ENCODE measurements around the gene R3HDM1.

Gene R3HDM1

DNA sequence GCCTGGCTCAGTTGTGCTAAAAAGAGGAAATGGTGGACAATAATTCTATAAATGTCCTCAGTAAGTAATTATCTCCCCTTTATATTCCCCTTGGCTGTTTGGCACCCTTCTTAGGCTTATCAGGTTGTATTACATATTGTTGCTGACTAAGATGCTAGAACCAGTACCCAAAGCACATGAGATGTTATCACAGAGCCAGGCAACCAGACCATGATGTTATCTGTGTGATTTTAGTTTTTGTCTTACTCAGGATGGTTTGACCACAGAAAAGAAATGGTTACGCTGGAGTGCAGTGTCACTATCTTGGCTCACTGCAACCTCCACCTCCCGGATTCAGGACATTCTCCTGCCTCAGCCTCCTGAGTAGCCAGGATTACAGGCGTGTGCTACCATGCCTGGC lies 15.2 kb downstream of the R3HDM1 start:
- no peak overlapping the region for H3K27ac ChIP-seq
- TF ChIP-seq, protein P1, sequence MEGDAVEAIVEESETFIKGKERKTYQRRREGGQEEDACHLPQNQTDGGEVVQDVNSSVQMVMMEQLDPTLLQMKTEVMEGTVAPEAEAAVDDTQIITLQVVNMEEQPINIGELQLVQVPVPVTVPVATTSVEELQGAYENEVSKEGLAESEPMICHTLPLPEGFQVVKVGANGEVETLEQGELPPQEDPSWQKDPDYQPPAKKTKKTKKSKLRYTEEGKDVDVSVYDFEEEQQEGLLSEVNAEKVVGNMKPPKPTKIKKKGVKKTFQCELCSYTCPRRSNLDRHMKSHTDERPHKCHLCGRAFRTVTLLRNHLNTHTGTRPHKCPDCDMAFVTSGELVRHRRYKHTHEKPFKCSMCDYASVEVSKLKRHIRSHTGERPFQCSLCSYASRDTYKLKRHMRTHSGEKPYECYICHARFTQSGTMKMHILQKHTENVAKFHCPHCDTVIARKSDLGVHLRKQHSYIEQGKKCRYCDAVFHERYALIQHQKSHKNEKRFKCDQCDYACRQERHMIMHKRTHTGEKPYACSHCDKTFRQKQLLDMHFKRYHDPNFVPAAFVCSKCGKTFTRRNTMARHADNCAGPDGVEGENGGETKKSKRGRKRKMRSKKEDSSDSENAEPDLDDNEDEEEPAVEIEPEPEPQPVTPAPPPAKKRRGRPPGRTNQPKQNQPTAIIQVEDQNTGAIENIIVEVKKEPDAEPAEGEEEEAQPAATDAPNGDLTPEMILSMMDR (IDR thresholded peaks at IDR 0.05), result no peak
- TF ChIP-seq ZFX (IDR thresholded peaks at IDR 0.05; ENCODE audit: borderline replicate concordance), result no peak

DNA sequence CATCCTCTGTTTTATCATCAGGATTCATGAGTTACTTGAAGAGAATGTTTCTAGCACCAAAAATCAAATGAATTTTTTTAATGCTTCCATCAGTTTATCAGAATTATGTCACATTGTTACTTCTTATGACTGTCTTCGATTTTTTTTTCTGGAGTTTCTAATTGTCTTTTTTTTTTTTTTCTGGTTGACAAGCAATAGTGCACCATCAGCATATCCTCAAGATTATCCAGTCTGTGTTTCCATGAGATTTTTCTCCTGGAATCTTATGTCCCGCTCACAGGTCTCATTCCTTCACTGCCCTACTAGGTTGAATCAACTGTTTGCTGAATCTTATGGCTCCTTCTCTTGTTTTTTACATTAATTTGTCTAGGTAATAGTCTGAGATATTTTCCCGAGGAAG lies 16.0 kb downstream of the R3HDM1 start:
- H3K27ac ChIP-seq, result no peak overlapping the region
- TF ChIP-seq, protein P1 (IDR thresholded peaks at IDR 0.05), result no peak
- TF ChIP-seq ZFX (IDR thresholded peaks at IDR 0.05; ENCODE audit: borderline replicate concordance), result no peak

DNA sequence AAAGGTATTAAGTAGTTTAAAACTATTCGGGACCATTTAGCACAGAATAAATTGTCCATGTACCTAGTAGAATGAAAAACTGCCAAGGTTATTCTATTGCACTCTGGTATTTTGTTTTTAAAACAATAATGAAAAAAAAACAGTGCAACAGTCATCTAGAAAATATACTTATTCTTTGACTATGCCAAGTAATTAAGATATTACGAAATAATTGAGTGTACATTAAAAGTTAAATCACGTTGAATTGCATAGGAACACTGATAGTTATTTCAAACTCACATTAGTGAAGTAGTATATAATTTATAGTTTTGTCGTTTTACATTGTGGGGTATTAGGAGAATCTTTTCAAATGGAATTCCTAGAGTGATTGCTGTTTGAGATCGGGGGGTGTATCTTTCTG lies 20.1 kb downstream of the R3HDM1 start:
- TF ChIP-seq ZFX (IDR thresholded peaks at IDR 0.05; ENCODE audit: borderline replicate concordance), result no peak
- TF ChIP-seq, protein P1 (IDR thresholded peaks at IDR 0.05), result no peak

DNA sequence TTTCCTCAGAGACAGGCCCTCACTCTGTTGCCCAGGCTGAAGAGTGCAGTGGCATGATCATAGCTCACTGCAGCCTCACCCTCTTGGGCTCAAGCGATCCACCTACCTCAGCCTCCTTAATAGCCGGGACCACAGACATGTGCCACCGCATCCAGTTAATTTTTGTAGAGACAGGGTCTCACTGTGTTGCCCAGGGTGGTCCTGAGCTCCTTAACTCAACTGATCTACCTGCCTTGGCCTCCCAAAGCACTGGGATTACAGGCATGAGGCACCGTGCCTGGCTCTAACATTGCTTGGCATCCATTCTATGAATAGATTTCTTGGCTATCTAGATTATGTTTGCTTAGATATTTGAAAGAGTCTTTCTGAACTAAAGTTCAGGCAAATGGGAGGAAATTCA lies 21.6 kb downstream of the R3HDM1 start:
- TF ChIP-seq, protein P1 (IDR thresholded peaks at IDR 0.05), result no peak
- no peak for TF ChIP-seq ZFX (IDR thresholded peaks at IDR 0.05; ENCODE audit: borderline replicate concordance)
- H3K27ac ChIP-seq, result no peak overlapping the region

More for the DNA sequence above, 20.1 kb downstream of the R3HDM1 start:
- no peak overlapping the region for H3K27ac ChIP-seq

DNA sequence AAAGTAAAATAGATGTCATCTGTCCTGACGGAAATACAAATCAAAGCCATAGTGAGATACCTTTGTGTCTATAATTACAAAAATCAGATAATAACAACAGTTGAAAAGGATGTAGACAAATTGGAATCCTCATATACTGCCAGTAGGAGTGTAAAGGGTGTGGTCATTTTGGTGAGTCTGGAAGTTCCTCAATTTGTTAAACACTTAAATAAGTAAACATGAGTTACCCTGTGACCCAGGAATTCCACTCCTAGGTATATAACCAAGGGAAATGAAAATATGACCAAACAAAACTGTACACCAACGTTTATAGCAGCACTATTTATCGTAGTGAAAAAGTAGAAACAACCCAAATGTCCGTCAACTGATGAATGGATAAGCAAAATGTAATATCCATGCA lies 24.0 kb downstream of the R3HDM1 start:
- no peak for TF ChIP-seq ZFX (IDR thresholded peaks at IDR 0.05; ENCODE audit: borderline replicate concordance)
- TF ChIP-seq, protein P1 (IDR thresholded peaks at IDR 0.05), result no peak
- no peak overlapping the region for H3K27ac ChIP-seq

DNA sequence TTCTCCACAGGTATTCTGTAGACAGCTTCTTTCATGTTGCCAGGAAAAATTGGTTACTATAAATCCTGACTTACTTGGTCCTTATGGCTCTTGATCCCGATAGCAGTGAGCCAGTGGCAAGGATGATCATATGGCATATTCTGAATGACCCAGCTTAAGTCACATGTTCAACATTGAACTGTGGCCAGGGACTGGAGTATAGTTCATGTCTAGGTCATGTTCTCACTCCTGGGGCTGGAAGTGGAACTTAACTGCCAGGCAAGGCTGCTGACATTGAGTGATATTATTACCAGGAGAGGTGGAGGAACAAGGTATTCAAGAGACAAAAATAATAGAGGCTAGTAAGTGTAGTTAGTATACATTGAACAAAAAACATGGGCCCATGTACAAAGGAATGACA lies 26.2 kb downstream of the R3HDM1 start:
- no peak overlapping the region for H3K27ac ChIP-seq
- TF ChIP-seq, protein P1 (IDR thresholded peaks at IDR 0.05), result no peak
- no peak for TF ChIP-seq ZFX (IDR thresholded peaks at IDR 0.05; ENCODE audit: borderline replicate concordance)

DNA sequence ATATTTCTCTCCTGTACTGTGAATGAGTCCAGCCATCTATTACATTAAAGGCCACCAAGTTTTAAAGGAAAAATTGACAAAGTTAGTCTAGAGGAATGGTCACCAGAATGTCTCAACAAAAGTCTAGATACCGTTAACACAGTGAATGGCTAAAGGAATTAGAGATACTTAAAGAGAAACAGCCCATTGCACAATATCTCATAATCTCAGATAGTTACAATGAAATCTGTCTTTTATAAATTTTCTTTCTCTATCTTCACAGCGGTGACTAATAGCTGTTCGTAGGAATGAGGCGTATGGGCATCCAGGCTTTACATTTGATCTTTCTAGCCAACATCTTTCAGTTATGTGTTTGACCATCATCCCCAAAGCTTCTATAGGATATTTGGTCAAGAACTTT lies 30.6 kb downstream of the R3HDM1 start:
- no peak overlapping the region for H3K27ac ChIP-seq
- no peak for TF ChIP-seq ZFX (IDR thresholded peaks at IDR 0.05; ENCODE audit: borderline replicate concordance)
- TF ChIP-seq, protein P1 (IDR thresholded peaks at IDR 0.05), result no peak
